ENCODE data around the gene INPP5E.

DNA sequence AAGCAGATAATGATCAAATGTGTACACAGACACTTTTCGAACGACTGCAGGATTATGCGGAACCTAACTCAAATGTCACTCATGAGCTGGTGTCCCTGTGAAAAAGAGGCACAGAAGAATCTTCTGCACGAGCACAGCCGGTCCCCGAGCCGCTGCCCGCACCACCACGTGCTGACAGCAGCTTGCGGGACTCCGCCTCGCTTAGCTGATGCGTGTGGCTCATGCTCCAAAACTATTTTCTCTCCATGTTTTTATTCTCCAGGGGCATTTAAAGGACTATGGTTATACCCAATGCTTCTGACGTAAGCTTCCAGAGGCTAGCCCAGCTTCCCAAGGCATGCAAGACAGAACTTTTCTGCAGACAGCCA is 33.7 kb upstream of the INPP5E start:
- TF ChIP-seq, protein P1, sequence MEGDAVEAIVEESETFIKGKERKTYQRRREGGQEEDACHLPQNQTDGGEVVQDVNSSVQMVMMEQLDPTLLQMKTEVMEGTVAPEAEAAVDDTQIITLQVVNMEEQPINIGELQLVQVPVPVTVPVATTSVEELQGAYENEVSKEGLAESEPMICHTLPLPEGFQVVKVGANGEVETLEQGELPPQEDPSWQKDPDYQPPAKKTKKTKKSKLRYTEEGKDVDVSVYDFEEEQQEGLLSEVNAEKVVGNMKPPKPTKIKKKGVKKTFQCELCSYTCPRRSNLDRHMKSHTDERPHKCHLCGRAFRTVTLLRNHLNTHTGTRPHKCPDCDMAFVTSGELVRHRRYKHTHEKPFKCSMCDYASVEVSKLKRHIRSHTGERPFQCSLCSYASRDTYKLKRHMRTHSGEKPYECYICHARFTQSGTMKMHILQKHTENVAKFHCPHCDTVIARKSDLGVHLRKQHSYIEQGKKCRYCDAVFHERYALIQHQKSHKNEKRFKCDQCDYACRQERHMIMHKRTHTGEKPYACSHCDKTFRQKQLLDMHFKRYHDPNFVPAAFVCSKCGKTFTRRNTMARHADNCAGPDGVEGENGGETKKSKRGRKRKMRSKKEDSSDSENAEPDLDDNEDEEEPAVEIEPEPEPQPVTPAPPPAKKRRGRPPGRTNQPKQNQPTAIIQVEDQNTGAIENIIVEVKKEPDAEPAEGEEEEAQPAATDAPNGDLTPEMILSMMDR (IDR thresholded peaks at IDR 0.05) = no peak
- no peak for TF ChIP-seq POLR2A (IDR thresholded peaks at IDR 0.05)

Measured in right lobe of liver (tissue), 4 donors.